D341Med (cell line): Measurements from ENCODE around the gene PPP2R5D.
"Not testable (repeated sequence)": the region's sequence is repeated elsewhere in the genome, so short reads cannot be mapped to it uniquely, and the experiment has no call there.

ENCODE experiments used
- DNase-seq: peaks from one replicate; pipeline ENCODE4 v3.0.0; 2012; ENCODE audit warnings: low spot score

Gene PPP2R5D

DNA sequence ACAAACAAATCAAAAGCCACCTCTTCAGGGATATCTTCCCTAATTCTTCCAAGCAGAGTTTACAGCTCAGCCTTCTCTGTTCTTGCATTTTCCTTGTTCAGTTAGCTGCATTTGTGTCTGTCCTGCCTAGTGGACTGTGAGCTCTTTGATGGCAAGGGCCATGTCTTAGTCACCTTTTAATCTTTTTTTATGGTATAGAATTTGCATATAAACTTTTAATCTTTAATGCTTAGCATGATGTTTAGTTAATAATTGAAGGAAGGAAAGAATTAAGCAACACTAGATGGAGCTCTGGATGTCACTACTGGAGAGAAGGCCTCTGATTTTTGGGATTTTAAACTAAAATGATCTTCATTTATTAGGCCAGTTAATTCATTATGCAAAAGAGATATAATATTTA lies 12.1 kb downstream of the PPP2R5D start:
- no peak for DNase-seq

DNA sequence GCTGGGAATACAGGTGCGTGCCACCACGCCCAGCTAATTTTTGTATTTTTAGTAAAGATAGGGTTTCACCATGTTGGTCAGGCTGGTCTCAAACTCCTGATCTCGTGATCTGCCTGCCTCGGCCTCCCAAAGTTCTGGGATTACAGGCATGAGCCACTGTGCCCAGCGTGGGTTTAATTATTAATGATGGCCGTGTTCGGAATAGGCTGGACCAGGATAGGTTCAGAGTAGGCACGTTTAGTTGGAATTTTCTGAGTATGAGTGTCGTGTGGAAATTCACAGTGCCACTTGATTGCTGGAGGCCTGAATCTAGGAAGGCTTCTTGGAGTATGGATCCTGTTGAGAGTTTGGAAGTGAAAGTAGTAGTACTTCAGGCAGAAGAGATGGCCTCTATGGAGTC lies 13.8 kb downstream of the PPP2R5D start:
- DNase-seq = not testable (repeated sequence)

DNA sequence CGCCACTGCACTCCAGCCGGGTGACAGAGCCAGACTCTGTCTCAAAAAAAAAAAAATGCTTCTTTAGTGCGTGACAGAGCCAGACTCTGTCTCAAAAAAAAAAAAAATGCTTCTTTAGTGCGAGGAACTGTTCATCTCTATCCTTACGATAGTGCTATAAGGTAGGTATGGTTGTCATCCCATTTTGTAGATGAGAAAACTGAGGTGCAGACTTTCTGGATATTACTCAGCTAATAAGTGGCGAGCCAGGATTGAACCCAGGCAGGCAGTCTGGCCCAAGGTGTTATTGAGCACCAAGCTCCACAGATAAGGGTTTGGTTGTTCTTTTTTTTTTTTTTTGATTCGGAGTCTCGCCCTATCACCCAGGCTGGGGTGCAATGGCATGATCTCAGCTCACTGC lies 17.5 kb downstream of the PPP2R5D start:
- no peak for DNase-seq

DNA sequence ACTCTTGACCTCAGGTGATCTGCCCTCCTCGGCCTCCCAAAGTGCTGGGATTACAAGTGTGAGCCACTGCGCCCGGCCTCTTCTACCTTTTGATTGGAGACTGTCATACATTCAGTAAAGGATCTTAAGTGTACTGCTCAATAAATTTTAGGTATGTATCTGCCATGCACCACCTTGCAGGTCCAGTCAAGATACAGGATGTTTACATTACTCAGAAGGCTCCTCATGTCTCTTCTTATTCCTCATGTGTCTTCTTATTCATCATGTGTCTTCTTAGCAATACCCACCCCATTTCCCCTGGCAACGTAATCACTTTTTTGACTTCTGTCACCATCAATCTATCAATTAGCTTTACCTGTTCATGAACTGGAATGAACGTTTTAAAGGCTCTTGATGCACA lies 21.5 kb downstream of the PPP2R5D start:
- DNase-seq = no peak

DNA sequence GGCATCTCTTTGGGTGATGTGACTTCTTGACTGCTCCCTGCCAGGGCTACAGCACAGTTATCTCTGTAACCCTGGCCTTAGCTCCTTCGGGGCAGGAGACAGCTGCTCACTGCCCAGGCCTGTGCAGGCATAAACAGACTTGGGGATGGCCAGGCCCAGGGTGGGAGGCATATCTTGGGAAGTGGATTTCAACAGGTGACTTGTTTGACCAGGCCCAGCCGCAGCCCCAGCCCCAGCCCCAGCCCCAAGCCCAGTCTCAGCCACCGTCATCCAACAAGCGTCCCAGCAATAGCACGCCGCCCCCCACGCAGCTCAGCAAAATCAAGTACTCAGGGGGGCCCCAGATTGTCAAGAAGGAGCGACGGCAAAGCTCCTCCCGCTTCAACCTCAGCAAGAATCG lies 21.9 kb downstream of the PPP2R5D start:
- no peak for DNase-seq

DNA sequence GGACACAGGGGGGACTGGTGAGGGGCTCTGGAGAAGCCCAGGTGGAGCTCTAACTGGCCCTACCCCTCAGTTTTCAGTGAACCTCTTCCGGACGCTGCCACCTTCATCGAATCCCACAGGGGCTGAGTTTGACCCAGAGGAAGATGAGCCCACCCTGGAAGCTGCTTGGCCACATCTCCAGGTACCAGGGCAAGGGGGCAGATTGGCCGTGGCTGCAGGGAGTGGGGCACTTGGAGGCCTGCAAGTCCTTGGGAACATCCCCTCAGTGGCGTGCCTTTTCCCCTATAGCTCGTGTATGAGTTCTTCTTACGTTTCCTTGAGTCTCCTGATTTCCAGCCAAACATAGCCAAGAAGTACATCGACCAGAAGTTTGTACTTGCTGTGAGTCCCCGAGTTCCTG lies 22.8 kb downstream of the PPP2R5D start:
- DNase-seq = no peak

DNA sequence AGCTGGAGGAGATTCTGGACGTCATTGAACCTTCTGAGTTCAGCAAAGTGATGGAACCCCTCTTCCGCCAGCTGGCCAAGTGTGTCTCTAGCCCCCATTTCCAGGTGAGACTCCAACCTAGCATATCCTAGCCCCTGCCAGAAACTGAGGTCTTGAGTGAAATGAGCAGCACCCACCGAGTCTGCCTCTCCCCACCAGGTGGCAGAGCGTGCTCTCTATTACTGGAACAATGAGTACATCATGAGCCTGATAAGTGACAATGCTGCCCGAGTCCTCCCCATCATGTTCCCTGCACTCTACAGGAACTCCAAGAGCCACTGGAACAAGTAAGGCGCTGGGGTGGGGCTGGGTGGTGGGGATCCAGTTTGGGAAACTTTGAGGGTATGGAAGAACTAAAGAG lies 24.8 kb downstream of the PPP2R5D start:
- peak; percentile 71 for DNase-seq

DNA sequence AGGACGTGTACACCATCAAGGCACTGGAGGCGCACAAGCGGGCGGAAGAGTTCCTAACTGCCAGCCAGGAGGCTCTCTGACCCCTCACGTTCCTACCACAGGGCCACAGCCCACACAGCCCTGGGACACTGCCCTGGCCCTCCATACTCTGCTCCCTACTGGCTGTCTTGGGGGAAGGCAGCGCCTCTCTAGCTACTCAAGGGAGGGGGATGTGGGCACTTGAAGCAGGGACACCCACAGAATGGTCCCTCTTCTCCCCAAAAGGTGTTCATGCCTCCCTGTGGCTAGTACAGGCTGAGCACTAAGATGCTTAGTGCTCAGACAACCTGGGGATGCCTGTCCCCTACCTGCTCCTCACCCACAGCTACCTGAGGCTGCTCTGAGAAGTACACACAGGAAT lies 26.8 kb downstream of the PPP2R5D start:
- DNase-seq = no peak

DNA sequence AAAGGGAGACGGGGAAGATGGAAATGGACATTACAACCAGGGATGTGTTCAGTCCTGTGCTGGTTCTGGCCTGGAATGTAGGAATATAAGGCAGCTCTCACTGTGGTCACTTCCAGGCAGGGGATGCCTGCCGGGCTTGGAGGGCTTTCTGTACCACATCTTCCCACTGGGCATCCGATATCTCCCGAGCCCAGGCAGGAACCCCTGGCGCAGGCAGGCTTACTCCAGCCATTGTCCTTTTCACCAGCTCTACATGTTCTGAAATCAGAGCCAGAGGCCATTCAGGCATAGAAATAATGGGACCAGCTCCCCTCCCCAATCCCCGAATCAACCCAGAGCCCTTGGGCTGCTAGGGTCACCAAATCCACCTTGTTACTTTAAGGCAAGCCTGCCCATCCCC lies 28.0 kb downstream of the PPP2R5D start:
- DNase-seq = no peak

DNA sequence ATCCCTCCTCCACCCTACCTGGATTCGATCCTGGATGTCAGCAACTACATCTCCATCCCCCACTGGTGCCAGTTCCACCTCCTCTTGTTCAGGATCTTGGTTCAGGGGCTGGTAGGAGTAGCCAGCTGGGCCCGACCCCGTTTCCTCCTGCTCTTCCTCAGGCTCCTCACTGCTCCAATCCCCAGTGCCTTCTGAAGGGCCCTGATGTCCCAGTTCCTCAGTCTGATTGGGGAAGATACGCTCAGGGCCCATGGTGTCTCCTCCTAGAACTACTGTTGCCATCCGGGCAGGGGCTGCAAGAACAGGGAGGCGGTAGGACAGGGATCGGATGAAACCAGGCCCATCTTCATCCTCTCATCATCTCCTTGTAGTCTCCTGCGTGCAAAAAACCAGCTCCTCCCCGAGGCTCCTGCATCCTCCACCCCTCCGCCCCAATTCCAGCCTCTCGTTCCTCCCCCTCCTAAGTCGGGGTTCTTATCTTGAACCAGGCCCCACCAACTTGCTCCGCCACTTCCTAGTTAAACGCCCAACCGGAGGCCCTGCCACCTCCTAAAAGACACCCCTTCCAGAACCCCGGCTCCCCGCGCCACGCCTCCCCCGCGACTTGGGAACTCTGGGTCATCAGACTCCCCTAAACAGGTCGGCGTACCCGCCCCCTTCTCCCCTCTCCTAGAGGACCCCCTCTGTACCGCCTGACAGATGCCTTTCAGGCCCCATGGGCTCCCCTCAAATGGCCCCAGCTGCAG lies 28.9 kb downstream of the PPP2R5D start:
- no peak for DNase-seq

DNA sequence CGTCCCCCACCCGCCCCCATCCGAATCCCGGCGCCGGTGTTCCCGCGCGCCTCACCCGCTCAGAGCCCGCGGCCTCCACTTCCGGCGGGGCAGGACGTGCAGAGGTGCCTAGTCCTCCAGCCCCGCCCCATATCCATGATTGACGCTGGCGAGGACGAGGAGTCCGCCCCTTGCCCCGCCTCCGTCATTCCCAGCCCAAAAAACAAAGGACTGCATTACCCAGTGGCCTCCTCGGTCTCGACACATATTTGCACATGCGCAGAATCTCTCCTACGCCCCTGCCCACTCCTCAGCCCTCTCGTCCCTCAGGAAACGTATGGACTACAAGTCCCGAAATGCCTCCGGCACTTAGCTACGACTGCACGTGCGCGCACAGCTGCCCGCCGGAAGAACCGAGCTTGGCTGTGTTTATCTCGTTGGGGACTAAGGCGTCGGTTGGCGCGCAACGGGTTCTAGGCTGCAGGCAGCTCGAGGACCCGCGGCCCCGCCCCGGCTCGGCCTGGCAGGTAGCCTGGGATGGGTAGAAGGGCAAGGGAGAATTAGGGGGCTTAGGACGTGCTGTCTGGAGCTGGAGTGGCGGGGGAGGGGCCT lies 29.6 kb downstream of the PPP2R5D start, which contains the start of the genes KLHDC3 and MEA1:
TSS of gene KLHDC3 (plus strand) at position 407 of the 591 bp plus-strand sequence. CDS start 2,944 bp downstream, outside the sequence.
TSS of gene MEA1 (minus strand) at position 104 of the 591 bp plus-strand sequence. CDS start 133 bp downstream, outside the sequence.
- peak; percentile 97 for DNase-seq

DNA sequence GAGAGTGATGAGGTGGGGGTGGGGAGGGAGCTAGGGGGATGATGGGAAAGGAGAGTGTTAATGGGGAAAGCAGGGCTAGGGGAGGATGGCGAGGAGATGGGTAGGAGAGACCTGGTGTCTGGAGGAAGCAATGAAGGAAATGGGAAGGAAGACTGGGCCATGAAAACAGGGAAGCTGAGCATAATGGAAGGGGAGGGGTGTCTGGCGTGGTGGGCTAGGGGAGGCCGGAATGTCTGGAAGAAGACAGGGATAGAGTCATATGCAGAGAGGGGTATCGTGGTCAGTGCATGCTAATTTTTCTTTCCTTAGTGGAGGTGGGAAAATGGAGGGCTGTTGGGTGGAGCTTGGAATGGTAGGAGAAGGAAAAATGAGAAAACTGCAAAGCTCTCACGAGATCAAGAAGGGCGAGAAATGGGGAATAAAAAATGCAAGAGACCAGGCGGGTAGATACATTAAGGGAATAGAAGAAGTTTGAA lies 30.1 kb downstream of the PPP2R5D start:
- no peak for DNase-seq

DNA sequence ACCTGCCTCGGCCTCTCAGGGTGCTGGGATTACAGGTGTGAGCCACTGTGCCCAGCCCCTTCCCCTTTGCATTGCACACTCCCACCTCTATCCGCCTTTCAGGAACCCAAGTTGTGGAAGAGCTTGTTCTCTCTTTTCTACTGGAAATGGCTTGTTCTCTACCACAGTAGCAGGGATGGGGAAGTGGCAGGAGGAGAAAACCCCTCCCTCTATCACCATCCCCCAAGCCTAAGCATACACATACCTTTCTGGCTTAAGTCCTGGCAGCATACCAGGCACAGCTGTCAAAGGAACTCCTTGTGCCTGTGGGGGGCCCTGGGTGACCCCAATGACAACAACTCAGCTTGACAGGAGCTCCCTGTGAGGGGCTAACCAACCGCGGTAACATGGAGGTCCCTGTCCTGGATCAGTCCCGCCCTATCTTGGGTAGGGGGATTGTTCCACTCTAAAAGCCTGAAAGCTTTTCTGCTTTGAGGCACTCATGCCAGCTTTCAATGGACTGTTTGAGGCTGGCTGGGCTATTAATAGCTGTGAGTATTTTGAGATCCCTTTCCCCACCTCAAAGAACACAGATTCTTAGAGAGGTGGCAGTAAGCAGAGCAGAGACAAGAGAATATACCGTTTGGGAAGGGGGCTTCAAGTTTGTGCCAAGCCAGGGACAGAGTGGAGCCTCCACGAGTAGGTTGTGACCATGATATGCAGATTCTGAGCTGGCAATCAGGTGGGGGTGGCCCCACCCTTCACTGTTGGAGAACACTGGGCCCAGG lies 32.0 kb downstream of the PPP2R5D start:
- DNase-seq = no peak

DNA sequence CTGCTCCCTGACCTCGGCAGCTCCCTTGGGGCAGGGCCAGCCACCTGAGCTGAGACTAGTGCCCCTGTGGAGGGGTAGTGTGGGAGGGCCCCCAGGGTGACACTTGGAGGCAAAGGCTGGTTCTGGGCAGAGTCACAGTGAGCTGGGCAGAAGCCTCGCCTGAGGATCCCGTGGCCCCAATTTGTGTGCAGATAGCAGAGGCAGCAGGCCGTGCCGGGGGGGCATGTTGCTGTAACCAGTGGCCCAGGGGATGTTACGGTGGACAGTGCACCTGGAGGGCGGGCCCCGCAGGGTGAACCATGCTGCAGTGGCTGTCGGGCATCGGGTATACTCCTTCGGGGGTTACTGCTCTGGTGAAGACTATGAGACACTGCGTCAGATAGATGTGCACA lies 32.6 kb downstream of the PPP2R5D start:
- no peak for DNase-seq

DNA sequence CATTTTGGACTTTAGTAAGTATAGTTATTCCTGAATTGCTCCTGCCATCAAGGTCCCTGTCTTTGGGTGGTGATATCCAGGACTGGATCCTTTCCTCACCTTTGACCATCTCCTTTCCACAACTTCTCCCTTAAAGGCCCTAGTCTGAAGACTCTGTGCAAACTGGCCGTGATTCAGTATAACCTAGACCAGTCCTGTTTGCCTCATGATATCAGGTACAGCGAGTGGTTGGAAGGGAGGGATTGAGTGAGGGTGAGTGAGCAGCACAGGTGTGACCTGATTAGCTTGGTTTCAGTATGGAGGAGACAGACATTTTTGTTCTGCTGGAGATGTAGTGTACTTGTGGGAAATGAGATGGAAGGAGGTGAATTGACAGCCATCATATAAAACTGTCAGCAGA lies 34.8 kb downstream of the PPP2R5D start:
- DNase-seq = no peak

DNA sequence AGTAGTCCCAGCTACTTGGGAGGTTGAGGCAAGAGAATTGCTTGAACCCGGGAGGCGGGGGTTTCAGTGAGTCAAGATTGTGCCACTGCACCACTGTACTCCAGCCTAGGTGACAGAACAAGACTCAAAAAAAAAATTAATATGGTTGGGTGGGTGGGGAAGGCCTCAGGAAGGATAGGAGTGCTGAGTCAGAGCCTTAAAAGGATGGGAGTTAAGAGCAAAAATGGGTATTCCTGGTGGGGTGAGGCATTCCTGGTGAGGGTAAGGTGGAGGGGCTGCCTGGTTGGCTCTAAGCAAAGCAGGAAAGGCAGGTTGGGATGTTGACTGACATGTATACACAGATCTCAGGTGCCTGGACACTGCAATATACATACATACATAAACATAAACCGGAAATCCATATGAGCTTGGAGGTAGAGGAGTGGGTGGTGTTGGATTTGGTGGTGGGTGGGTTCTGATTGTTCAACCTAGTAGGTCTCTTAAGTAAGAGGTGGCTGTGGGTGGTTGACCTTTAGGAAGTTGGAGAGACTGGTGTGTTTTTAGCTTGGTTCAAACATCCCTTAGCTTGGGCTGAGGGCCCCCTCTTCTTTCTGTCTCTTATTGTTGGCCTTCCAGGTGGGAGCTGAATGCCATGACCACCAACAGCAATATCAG lies 35.8 kb downstream of the PPP2R5D start:
- no peak for DNase-seq

DNA sequence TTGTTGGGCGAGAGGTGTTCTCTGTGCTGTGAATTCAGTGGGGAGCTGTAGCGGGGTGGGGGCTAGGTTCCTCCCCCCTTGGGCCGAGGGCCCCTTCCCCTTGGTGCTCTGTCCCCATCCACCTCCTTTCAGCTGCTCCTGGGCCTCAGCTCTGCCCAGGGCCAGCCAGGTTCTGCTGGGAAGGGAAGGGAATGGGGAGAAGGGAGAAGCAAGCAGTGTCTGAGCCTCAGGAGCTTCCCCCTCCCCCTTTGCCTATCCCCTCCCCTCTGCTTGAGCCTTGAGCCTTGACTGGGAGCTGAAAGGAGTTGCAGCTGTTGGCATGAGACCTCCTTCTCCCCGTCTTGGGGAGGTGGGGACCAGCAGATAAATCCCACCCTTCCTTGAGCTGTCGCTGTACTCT lies 36.5 kb downstream of the PPP2R5D start:
- DNase-seq = no peak

DNA sequence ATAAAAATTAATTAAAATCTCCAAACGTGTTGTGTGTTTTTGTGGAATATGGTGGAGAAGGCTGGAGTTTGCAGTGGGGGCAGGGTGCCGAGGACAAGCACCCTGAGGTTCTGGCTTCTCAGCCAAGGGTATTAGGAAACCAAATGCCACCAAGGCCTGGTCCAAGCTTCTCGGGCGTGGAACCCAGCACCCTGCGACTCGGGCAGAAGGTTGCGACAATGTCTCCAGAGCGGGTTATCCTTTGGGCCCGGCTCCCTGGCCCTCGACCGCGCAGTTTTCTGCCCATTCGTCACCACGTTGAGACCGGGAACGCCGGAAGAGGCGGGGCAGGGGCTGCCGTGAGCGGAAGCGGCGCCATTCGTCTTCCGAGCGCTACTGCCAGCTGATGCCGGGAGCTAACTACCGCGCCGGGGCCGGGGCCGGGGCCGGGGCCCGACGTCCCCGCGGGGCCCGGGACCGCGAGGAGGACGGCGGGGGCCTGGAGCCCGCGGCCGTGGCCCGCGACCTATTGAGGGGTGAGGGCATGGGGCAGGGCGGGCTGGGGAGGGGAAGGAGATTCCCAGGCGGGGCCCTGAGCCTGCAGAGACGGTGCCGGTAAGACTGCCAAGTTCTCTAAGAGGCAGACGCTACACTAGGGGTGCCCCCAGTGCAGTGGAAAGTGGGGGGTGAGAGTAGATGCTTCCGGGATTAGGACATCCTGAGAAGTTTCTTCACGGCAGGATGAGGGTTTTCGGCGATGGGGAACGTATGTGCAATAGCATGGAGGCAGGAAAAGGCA lies 37.1 kb downstream of the PPP2R5D start, which contains the start of gene RRP36:
TSS of gene RRP36 (plus strand) at position 354 of the 778 bp plus-strand sequence. CDS start at position 386, 32 bp downstream.
- peak; percentile 91 for DNase-seq

DNA sequence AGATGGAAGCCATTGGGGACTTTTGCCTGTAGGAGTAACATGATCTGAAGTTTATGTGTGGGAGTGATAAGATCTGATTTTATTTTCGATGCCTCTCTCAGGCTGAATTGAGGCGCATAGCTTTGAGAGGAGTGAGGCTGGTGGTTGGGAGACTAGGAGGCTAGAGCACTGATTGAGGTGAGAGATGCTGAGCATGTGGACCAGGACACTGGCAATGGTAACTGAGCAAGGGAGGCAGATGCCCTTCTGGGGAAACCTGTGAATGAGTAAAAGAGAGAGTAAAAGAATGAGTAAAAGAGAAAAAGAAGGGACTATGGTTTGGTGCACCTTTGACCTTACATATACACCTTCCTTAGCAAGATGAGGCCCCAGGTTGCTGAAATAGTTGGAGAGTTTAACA lies 40.1 kb downstream of the PPP2R5D start:
- DNase-seq = no peak

DNA sequence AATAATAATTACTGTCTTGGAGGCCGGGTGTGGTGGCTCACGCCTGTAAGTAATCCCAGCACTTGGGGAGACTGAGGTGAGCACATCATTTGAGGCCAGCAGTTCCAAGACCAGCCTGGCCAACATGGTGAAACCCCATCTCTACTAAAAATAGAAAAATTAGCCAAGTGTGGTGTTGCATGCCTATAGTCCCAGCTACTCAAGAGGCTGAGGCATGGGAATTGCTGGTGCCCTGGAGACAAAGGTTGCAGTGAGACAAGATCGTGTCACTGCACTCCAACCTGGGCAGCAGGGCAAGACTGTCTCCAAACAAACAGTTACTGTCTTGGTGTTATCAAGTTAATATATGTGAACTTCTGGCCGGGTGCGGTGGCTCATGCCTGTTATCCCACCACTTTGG lies 42.0 kb downstream of the PPP2R5D start:
- DNase-seq = no peak

DNA sequence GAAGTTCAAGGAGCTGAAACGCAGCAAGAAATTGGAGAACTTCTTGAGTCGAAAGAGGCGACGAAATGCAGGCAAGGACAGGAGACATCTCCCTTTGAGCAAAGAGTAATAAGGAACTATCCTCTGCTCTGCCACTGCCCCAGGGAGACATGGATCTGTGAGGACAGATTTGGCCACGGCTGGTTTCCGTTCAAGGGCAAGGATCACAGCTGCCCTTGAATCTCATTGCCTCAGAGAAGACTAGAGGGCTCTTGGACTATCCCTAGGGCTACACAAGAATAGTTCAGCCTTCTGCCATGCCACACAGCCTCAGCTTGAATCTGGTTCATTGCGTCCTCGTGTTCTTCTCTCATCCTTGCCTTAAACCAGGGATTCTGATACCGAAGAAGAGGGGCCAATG lies 44.8 kb downstream of the PPP2R5D start:
- DNase-seq = no peak
